GM20000 (cell line): ENCODE results near the gene EYA2.

Experiments used
- DNase-seq: peaks from one replicate; pipeline ENCODE4 v3.0.0; 2012; ENCODE audit warnings: low spot score
- CTCF ChIP-seq: IDR thresholded peaks from 2 replicates; pipeline ENCODE4 v1.5.1; 2012; ENCODE audit warnings: mild to moderate bottlenecking, control low read depth; ENCODE audit errors: extremely low read depth, missing control alignments

The EYA2 gene

DNA sequence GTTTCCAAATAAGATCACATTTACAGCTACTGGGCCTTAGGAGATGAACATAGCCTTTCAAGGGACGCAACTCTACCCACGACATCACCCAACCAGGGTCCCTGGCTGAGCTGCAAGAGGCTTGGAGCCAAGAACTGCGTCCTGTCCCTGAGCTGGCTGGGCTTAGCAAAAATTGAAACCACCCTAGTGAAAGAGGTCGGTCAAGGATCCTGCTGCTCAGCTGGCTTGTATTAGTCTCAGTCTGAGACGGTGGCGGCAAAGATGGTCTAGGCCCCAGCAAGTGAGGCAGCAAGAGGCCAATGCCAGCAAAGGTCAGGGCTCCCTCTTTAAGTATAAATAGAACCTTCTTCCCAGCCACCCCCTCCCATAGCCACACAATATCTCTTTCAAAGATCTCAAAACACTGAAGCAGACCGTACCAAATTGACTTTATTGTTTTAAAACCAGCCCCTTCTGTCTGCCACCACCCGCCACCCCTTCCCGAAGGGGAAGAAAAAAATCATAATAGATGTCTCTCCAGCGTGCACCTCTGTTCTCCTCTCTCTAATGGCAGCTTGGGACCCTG is 140.5 kb downstream of the EYA2 start:
- no peak for TF ChIP-seq CTCF
- no peak for DNase-seq

GRCh38 chr20:47036091-47036870 is 141.6 kb downstream of the EYA2 start:
- TF ChIP-seq CTCF, result no peak
- no peak for DNase-seq

GRCh38 chr20:47038566-47039560 is 144.2 kb downstream of the EYA2 start:
- no peak for DNase-seq
- TF ChIP-seq CTCF, result no peak

GRCh38 chr20:47040506-47041125 is 146.0 kb downstream of the EYA2 start:
- no peak for TF ChIP-seq CTCF
- no peak for DNase-seq

GRCh38 chr20:47041396-47041899 is 146.8 kb downstream of the EYA2 start:
- no peak for TF ChIP-seq CTCF
- no peak for DNase-seq

GRCh38 chr20:47042464-47042863 is 147.8 kb downstream of the EYA2 start:
- TF ChIP-seq CTCF, result no peak
- no peak for DNase-seq
